Measurements from ENCODE around the gene CETP.

GRCh38 chr16:56995136-56995805, 33.5 kb downstream of the CETP start:
- TF ChIP-seq CTCF (conservative IDR thresholded peaks at IDR 0.05; ENCODE audit: low read depth, low read length) (no peak), EZH2 (IDR thresholded peaks at IDR 0.05; ENCODE audit: low read length, unreplicated experiment) (no peak), EZH2phosphoT487 (IDR thresholded peaks at IDR 0.05; ENCODE audit: borderline replicate concordance, low read length) (no peak)

Measured in PC-3 (cell line).